GM19463 (cell line): ENCODE results near the gene HCAR3.
"Not testable (repeated sequence)": the region's sequence is repeated elsewhere in the genome, so short reads cannot be mapped to it uniquely, and the experiment has no call there.

Source experiments
- ATAC-seq: cut with Tn5 transposase; IDR thresholded peaks from one replicate; pipeline ENCODE4 v1.9.1; 2021; ENCODE audit warnings: mild to moderate bottlenecking, moderate library complexity; ENCODE audit not compliant: unreplicated experiment

HCAR3 gene

GRCh38 chr12:122724641-122725243 lies 8.1 kb upstream of the HCAR3 start:
- ATAC-seq: no peak

GRCh38 chr12:122722387-122722786 lies 5.8 kb upstream of the HCAR3 start:
- ATAC-seq: no peak

- no peak for ATAC-seq
Observed at GRCh38 chr12:122721057-122721545, 4.5 kb upstream of the HCAR3 start.

DNA sequence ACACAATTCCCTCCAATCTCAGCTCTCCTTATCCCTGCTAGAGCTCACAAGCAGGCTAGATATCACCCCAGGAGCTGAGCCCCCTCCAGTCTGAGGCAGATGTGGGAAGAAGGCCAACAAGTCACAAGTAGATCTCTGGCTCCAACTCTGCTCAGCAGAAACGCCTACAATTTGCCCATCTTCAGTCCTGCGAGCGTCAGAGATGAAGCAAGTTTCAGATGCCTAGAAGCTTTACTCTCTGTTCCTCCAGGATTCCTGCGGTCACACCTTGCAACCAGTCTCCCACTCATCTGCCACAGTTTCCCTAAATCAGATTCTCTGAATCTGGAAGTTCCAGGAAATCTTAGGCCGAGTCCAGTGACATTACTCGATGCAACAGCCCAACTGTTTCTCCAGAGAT lies 1.4 kb downstream of the HCAR3 start:
- ATAC-seq: not testable (repeated sequence)

- not testable (repeated sequence) for ATAC-seq
Observed at GRCh38 chr12:122713491-122714188, 3.0 kb downstream of the HCAR3 start.

DNA sequence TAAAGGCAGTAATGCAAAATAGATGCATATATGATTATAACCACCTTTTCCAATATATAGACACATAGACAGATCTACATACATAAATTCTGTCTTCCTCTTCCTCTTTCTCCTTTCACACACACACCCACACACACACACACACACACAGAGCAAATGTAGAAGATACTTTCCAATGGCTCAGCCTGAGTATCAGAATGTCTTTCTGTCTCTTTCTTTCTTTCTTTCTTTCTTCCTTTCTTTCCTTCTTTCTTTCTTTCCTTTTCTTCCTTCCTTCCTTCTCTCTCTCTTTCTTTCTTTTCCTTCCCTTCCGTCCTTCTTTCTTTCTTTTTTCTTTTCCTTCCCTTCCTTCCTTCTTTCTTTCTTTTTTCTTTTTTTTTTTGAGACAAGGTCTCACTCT lies 5.3 kb downstream of the HCAR3 start:
- ATAC-seq: not testable (repeated sequence)

- not testable (repeated sequence) for ATAC-seq
Observed at GRCh38 chr12:122710341-122710740, 6.3 kb downstream of the HCAR3 start.

DNA sequence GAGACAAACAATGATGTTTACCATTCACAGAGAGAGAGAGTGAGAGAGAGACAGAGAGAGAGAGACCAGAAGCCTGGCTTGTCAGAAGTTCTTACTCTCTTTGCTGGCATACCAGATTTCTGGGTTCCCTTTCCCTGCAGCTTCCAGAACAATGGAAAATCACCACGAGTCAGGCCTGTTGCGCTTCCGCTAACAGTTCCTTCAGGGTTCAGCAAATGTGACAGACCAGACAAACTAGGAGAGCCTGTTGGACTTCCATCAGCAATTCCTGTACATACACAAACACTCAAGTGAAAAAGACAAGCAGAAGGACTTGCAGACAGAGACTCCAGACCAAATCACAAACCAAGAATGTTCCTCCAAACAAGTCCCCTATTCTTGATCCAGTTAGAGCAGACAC lies 7.3 kb downstream of the HCAR3 start:
- ATAC-seq: not testable (repeated sequence)

DNA sequence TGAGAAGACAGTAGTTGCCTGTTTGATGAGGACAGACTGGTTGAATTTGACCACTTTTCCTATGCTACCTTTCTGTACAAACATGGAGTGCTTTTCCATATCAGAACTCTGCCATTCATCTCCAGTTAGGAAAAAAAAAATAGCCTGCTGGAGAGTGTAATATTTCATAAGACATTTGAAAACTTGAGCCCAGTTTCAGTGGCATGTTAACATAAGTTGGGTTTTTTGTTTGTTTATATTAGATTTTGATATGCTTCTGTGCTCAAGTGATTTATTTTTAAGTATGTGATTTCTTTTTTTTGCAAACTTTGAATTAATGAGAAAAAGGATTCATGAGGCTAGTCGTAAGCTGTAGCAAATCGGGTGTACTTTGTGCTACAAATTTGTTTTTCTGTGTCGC lies 12.8 kb downstream of the HCAR3 start:
- ATAC-seq: not testable (repeated sequence)

DNA sequence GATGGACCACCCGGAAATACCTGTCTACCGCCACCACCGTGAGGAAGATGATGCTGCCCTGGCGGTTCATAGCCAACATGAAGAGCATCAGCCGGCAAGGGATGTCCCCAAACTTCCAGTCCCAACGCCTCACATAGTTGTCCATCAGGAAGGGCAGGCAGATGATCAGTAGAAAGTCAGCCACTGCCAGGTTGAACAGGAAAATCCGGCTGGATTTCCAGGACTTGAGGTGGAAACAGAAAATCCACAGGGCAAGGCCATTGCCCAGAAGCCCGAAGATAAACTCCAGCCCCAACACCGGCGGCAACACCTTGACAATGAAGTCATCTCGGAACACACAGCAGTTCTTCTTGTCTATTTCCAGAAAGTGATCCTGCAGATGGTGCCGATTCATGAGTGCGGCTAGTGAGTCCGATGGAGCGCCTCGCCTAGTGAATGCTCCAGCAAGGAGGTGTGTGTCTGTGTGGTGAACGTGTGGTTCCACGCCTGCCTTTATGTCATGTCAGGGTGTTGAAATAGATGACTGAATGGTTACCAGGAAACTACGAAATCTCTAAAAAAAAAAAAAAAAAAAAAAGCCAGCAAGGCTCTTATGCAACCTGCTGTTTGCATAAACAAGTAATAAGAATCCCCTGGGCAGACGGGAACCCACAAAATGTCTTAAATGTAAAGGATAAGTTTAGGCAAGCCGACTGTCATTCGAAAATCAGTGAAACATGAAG lies 13.6 kb downstream of the HCAR3 start, which contains the start of gene HCAR2:
Gene HCAR2 (minus strand): TSS at position 468 of the 722 bp plus-strand sequence. CDS start 74 bp downstream, at position 394.
- ATAC-seq: not testable (repeated sequence)

GRCh38 chr12:122701481-122701880 lies 15.1 kb downstream of the HCAR3 start:
- ATAC-seq: not testable (repeated sequence)

DNA sequence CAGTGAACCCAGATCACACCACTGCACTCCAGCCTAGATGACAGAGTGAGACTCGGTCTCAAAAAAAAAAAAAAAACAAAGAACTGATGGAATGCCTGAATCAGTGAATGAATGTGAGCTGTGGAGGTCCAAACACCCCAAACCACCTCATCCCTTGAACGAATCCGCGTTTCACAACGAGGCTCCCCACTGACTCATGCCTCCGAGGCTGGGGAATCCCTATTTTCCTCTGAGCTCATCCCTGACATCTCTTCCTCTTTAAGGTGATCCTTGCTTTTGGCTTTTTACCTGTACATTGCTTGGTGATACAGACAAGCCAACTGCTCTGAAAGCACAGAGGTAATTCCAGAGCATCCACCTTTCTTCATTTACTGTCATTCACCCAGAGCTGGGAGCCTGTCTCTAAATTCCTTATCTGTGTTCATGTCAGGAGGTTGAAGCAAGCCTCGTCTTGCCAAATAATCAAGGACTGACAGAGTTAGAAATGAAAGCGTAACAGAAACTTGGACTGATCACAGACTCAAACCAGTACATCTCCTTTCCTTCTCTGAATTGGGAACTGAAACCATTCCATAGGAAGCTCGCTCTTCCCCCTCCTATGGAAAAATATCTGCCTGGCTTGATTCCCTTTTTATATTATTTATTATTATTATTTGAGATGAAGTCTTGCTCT lies 16.4 kb downstream of the HCAR3 start:
- not testable (repeated sequence) for ATAC-seq

DNA sequence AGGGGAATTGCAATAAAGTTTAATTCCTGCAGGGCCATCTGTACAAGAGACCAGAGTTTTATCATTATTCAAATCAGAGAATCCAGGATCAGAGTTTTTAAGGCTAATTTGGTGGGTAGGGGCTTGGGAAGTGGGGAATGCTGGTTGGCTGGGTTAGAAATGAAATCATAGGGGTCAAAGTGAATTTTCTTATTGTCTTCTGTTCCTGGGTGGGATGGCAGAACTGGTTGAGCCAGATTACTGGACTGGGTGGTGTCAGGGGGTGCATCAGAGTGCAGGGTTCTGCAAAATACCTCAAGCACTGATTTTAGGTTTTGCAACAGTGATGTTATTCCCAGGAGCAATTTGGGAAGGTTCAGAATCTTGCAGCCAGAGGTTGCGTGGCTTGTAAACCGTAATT lies 19.7 kb downstream of the HCAR3 start:
- ATAC-seq: not testable (repeated sequence)

- no peak for ATAC-seq
Observed at GRCh38 chr12:122691566-122691965, 25.0 kb downstream of the HCAR3 start.

DNA sequence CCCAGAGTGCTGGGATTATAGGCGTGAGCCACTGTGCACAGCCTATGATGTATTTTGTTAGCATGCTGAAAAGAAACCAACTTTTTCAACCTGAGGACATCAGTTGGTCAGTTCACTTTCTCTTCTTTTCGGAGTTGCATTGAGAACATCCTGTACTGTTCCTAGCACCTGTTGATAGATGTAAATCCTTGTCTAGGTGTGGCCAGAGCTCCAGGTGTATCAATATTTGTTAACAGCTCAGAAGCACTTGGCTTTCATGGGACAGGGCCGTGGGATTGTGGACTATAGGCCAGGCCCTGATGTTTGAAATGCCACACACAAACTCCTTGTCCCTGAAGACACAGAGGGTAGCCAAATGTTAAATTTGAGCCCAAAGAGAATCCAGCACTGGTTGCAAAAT lies 28.3 kb downstream of the HCAR3 start:
- ATAC-seq: no peak

DNA sequence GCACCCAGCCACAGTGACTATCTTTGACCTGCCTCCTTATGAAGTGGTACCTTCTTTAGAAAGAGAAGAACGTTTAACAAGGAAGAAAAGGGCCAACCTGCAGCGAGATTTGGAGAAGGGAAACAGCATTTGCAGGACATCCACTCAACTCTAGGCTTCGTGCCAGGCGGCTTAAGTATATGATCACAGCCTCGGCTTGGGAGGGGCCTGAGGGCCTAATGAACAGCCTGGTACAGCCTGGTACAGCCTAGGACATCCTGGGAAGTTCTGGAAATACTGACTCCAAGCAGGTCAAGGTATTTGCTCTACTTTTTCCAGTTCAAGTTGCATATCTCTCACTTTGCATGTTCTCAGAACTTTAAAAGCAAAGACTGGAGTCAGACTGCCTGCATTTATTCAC lies 29.5 kb downstream of the HCAR3 start:
- ATAC-seq: no peak

DNA sequence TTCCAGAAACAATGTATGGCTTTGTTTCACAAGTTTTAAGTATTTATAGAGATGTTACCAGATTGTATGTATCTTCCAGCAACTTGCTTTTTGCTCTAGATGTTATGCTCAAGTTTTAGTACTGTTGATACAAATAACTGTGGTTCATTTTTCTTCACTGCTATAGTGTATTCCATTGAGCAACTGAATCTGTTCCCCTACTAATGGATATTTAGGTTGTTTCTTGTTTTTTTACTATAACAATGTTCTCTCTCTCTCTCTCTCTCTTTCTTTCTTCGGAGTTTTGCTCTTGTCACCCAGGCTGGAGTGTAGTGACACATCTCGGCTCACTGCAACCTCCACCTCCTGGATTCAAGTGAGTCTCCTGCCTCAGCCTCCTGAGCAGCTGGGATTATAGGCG lies 30.1 kb downstream of the HCAR3 start:
- no peak for ATAC-seq

DNA sequence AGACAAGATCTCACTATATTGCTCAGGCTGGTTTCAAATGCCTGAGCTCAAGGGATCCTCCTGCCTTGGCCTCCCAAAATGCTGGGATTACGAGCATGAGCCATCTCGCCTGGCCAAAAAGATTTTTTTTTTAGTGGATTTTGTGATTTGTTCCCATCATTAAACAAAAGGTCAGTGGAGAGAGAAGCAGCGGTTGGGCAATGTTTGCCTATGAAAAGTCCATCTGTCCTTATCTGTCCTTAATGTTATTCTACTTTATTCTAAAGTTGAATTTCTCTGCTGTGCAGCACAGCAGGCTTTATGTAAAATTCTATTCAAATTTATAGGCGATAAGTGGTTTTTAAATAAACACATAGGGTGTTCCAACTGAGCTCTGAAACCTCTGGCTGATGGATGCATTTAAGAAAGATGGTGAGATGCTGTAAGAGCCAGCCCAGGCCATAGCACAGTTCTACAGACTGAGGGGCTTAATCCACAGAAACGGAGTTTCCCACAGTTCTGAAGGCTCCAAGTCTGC lies 32.3 kb downstream of the HCAR3 start:
- no peak for ATAC-seq

DNA sequence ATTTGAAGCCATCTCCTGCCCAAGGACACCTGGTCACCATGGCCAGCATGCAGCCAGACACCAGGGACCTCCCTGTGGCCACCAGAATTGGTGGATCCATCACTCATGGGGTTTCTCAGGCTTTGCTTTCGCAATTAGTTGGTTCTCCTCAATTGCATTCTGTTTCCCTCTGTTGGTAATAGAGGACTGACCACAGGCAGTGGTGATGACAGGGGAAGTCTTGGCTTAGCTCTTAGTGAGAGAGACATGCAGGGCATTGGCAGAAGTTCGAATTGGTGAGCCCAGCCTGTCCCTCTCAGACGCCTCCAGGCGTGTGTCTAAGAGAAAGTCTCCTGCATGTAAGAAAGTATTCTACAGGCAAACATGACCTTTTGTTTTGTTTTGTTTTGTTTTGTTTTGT lies 34.8 kb downstream of the HCAR3 start:
- no peak for ATAC-seq

DNA sequence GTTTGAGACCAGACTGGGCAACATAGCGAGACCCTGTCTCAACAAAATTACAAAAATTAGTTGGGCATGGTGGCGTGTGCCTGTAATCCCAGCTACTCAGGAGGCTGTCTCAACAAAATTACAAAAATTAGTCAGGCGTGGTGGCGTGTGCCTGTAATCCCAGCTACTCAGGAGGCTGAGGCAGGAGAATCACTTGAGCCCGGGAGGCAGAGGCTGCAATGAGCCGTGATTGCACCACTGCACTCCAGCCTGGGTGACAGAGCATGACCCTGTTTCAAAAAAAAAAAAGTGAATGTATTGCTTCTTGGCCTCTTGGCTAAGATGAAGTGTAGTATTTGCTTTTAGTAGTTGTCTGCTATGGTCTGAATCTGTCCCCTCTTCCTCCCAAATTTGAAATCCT lies 35.6 kb downstream of the HCAR3 start:
- not testable (repeated sequence) for ATAC-seq

DNA sequence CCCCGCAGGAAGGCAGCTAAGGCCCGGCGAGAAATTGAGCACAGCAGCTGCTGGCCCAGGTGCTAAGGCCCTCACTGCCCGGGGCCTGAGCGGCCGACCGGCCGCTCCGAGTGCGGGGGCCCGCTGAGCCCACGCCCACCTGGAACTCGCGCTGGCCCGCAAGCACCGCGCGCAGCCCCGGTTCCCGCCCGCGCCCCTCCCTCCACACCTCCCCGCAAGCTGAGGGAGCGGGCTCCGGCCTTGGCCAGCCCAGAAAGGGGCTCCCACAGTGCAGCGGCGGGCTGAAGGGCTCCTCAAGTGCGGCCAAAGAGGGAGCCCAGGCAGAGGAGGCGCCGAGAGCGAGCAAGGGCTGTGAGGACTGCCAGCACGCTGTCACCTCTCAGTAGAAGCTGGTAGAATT lies 39.8 kb downstream of the HCAR3 start:
- ATAC-seq: not testable (repeated sequence)
